Gastrocnemius medialis (tissue), 4 donors: ENCODE data around the gene APBB2. TPM values are rescaled to one million over a fixed set of nuclear protein-coding genes. Genes with fewer than 3 reads are reported as not detected.

ENCODE experiments used
- ATAC-seq, 2 donors: fragments of 150-250 bp; one replicate each; pipeline ENCODE4 v1.9.1; 2016
- DNase-seq, 2 donors: peaks; one replicate each; pipeline ENCODE4 v3.0.0-alpha.2; 2019
- H3K27ac ChIP-seq, 4 donors: fragments of 200-600 bp; sonication (generic); 1 replicate in 1 of 4; 2 replicates in 3 of 4; pipeline ENCODE4 v1.5.1; 2016 to 2018; ENCODE audit warnings: mild to moderate bottlenecking in 2 of 4, moderate library complexity in 1 of 4
- H3K27me3 ChIP-seq, 3 donors: fragments of 200-600 bp; sonication (generic) in 2 of 3; 1 replicate in 1 of 3; 2 replicates in 2 of 3; pipeline versions ENCODE4 v1.5.1 to v1.6.0; 2016 to 2019; ENCODE audit warnings: mild to moderate bottlenecking in 1 of 3, moderate library complexity in 1 of 3
- H3K36me3 ChIP-seq, 2 donors: fragments of 200-600 bp; sonication (generic) in 1 of 2; one replicate each; pipeline ENCODE4 v1.5.1; 2017 to 2018
- H3K4me1 ChIP-seq, 2 donors: fragments of 200-600 bp; sonication (generic) in 1 of 2; one replicate each; pipeline ENCODE4 v1.5.1; 2016 to 2017; ENCODE audit warnings: mild to moderate bottlenecking in 2 of 2
- H3K4me3 ChIP-seq, 4 donors: fragments of 200-600 bp; sonication (generic) in 3 of 4; 1 replicate in 1 of 4; 2 replicates in 3 of 4; pipeline ENCODE4 v1.5.1; 2016 to 2019; ENCODE audit warnings: mild to moderate bottlenecking in 2 of 4
- H3K9me3 ChIP-seq, 3 donors: fragments of 200-600 bp; sonication (generic) in 2 of 3; 1 replicate in 1 of 3; 2 replicates in 2 of 3; pipeline ENCODE4 v1.5.1; 2016 to 2019
- POLR2A ChIP-seq, 2 donors: fragments of 450-650 bp; IDR thresholded peaks; one replicate each; pipeline ENCODE4 v1.6.1; 2017; ENCODE audit warnings: antibody characterized with exemption in 2 of 2, mild to moderate bottlenecking in 2 of 2, moderate library complexity in 2 of 2
- in situ Hi-C, 4 donors: fragments of 200-750 bp; cut with MboI; loops; one replicate each; pipeline versions ENCODE4 v1.15.0 to v1.8.0; 2017; ENCODE audit warnings: low sequenced_read_pairs in 4 of 4
- intact Hi-C: fragments of 100-400 bp; cut with DNase I; formaldehyde crosslinking; loops from one replicate; pipeline ENCODE4 v1.15.1; 2023; ENCODE audit warnings: low total_unique reads
- total RNA-seq, 4 donors: library from RNA; depleted of rRNA; stranded (reverse); fragments of >200 nt; gene quantifications; one replicate each; pipeline versions ENCODE4 v1.1.0 to v1.2.3, GENCODE V29; 2016
- TF ChIP-seq, protein P1 (sequence below), 5 experiments: fragments of 450-650 bp in 3 of 5; fragments of 200-600 bp in 2 of 5; sonication (generic) in 2 of 5; IDR thresholded peaks in 4 of 5; conservative IDR thresholded peaks in 1 of 5; 1 replicate in 4 of 5; 2 replicates in 1 of 5; pipeline ENCODE4 v1.5.1; 2016 to 2019; ENCODE audit warnings: antibody characterized with exemption in 5 of 5, mild to moderate bottlenecking in 3 of 5, moderate library complexity in 3 of 5

The APBB2 gene
- total RNA-seq, 4 donors from 2014 or later = 14.3 to 20.5 (median 14.5) TPM

DNA sequence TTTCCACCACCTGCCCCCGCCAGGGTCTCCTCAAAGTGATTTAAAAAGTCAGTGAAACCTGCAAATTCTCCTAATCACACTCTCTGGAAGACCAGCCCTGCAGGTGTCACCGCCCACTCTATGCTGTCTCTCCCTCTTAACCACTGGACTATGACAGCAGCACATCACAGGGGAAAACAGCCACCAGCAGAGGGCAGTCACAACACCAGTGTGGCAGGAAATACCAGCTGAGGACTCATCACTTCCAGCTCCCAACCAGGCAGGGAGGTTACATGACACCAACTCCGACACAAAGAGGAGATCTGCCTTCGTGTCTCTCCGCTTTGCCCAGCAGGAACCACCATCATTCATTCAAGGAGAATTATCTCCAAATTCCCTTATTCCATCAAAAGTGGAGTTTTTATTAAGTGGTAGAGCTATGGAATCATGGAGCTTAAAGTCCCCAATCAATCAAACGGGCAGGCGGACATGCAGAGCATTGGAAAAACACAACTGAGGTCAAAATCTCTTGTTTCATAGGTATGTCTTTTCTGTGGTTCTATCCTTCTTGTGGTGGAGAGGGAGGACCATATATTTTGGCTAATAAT, 373.3 kb downstream of the APBB2 start:
- Histone ChIP-seq H3K27me3 (no peaks in the 10 kb centered on the region), H3K4me3 (no peak overlapping the region), H3K4me1 (peaks cover 31 to 72% of the 10 kb centered on the region in 2 donors), H3K9me3 (no peaks in the 10 kb centered on the region), H3K36me3 (no peaks in the 10 kb centered on the region), H3K27ac (peak overlapping the region; percentile 29 to 76 (median 72))
- intact Hi-C loops = loop anchor here (1.0 to 5.0 kb wide), 4 partner anchors 56 to 374 kb away; partner anchors contain the start of gene APBB2
- DNase-seq = peak; percentile 31 to 77
- TF ChIP-seq, protein P1, sequence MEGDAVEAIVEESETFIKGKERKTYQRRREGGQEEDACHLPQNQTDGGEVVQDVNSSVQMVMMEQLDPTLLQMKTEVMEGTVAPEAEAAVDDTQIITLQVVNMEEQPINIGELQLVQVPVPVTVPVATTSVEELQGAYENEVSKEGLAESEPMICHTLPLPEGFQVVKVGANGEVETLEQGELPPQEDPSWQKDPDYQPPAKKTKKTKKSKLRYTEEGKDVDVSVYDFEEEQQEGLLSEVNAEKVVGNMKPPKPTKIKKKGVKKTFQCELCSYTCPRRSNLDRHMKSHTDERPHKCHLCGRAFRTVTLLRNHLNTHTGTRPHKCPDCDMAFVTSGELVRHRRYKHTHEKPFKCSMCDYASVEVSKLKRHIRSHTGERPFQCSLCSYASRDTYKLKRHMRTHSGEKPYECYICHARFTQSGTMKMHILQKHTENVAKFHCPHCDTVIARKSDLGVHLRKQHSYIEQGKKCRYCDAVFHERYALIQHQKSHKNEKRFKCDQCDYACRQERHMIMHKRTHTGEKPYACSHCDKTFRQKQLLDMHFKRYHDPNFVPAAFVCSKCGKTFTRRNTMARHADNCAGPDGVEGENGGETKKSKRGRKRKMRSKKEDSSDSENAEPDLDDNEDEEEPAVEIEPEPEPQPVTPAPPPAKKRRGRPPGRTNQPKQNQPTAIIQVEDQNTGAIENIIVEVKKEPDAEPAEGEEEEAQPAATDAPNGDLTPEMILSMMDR (IDR thresholded peaks at IDR 0.05 in 4 of 5, conservative IDR thresholded peaks at IDR 0.05 in 1 of 5) = peak; percentile 12 to 74 (median 64)
- TF ChIP-seq POLR2A (IDR thresholded peaks at IDR 0.05) = no peak
- peak; percentile 54 to 81 for ATAC-seq
- in situ Hi-C loops = no loop called here

DNA sequence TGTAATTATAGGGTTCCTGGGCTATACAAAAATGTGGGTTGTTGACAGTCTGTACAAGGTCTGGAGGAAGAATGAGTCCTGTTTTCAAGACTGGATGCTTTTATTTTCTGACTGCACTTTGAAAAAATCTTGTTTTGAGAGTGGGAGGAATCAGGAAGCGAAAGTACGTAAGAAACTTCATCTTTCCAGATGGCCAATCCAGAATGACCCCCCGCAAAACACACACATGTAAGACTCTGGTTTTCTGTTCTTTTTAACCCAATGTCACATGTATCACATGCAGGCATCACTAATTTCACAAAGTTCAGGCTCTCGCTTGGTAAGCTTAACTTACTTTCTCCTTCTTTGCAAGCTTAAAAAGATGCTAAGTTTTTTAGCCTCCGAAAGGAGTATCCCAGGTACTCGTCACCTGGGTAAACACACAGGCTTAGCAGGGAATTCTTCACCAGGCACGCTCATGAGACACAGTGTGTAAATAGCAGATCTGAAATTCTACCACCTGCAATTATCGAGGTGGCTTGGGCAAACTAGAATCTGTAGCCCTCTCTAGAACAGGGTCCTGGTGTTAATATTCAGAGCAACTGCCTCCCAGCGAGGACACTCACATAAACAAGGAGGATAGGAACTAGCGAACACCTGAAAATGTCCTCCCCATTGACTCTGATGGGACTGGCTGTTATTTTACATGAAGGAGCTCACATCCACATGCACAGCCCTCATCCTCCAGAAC, 373.9 kb downstream of the APBB2 start:
- H3K36me3 ChIP-seq = no peaks in the 10 kb centered on the region
- in situ Hi-C loops (no loop called here), intact Hi-C loops (loop anchor here (2.0 to 5.0 kb wide), 3 partner anchors 77 to 374 kb away; partner anchors contain the start of gene APBB2)
- ATAC-seq = no peak
- peak overlapping the region in 3 of 4 donors; percentile 18 to 76 (median 73) for H3K27ac ChIP-seq
- no peaks in the 10 kb centered on the region for H3K9me3 ChIP-seq
- TF ChIP-seq POLR2A (IDR thresholded peaks at IDR 0.05) = no peak
- TF ChIP-seq, protein P1 (IDR thresholded peaks at IDR 0.05 in 4 of 5, conservative IDR thresholded peaks at IDR 0.05 in 1 of 5) = no peak
- no peak overlapping the region for H3K4me3 ChIP-seq
- no peak for DNase-seq
- H3K4me1 ChIP-seq = peaks cover 29 to 66% of the 10 kb centered on the region in 2 donors
- H3K27me3 ChIP-seq = no peaks in the 10 kb centered on the region

DNA sequence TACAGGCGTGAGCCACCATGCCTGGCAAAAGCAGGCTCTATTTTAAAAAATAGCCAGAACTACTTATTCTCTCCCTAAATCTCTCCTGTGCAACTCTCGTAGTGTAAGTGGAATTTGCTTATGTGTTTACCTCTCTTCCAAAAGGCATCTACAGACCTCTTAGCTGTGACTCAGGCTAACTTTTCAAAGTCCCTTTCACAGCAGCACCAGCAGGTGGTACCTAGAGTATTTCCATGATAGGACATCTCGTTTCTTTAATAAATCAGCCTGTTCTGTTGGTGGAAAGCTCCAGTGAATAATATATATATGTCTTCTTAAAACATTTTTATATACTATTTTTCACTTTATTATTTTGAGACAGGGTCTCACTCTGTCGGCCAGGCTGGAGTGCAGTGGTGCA, 375.6 kb downstream of the APBB2 start:
- TF ChIP-seq POLR2A (IDR thresholded peaks at IDR 0.05) = no peak
- TF ChIP-seq, protein P1 (IDR thresholded peaks at IDR 0.05 in 4 of 5, conservative IDR thresholded peaks at IDR 0.05 in 1 of 5) = no peak
- Histone ChIP-seq H3K27ac (peak overlapping the region in 1 of 4 donors; percentile 31), H3K4me3 (no peak overlapping the region), H3K4me1 (peaks cover 22 to 50% of the 10 kb centered on the region in 2 donors), H3K27me3 (no peaks in the 10 kb centered on the region), H3K36me3 (no peaks in the 10 kb centered on the region), H3K9me3 (no peaks in the 10 kb centered on the region)
- in situ Hi-C loops = no loop called here
- intact Hi-C loops = no loop called here
- DNase-seq (no peak), ATAC-seq (no peak)

DNA sequence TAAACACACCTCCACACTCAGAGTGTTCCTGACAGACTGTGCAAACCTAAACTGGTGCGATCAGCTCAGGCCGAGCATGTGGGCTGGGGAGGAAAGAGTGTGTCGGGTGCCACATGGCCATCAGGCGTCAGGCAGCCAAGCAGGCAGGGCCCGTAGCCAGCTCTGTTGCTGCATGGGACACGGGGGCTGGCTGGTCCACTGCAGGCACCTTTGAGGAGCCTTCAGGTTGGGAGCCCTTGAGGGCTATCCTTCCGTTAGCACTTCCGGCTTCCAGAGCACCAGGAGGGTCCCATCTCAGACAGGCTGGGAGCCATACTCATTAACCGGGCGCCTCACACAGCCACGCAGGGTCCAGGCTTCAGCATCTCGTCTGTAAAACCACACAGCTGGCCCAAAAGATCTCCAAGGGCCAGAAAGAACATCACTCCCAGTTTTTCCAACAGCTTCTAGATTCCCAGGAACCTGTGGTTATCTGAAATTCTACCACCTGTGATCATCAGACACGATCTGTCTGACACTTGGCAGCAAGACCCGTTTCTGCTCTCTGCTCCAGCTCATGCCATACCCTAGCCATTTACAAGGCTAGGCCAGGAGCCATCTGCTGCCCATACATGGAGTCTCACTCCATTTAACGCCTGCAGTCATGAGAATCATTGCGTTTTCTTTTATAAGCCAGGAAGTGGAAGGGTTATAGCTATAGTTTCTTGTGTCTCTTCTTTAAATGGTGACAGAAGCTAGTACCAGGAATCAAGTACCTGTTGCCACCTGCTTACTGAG, 377.1 kb downstream of the APBB2 start:
- Histone ChIP-seq H3K4me1 (peaks cover 22 to 36% of the 10 kb centered on the region in 2 donors), H3K27ac (peak overlapping the region in 3 of 4 donors; percentile 55 to 77 (median 55)), H3K27me3 (no peaks in the 10 kb centered on the region), H3K36me3 (no peaks in the 10 kb centered on the region), H3K4me3 (no peak overlapping the region), H3K9me3 (no peaks in the 10 kb centered on the region)
- DNase-seq = peak in 1 of 2 donors; percentile 41
- in situ Hi-C loops = no loop called here
- intact Hi-C loops = no loop called here
- peak; percentile 34 to 50 for ATAC-seq
- TF ChIP-seq, protein P1 (IDR thresholded peaks at IDR 0.05 in 4 of 5, conservative IDR thresholded peaks at IDR 0.05 in 1 of 5) = no peak
- TF ChIP-seq POLR2A (IDR thresholded peaks at IDR 0.05) = no peak
